Urothelium cell line (cell line): ENCODE measurements around the gene CARD11.
A peak's percentile ranks its signal among the peaks of the same experiment; 100 is the strongest.

Experiments used
- DNase-seq: peaks from one replicate; pipeline ENCODE4 v3.0.0; 2011; ENCODE audit warnings: low spot score, mixed read lengths
- FAIRE-seq: peaks from 2 replicates; lab custom pipeline; 2011; peaks lifted over from hg19 to GRCh38; lab: Jason Lieb, UNC

Gene CARD11

DNA sequence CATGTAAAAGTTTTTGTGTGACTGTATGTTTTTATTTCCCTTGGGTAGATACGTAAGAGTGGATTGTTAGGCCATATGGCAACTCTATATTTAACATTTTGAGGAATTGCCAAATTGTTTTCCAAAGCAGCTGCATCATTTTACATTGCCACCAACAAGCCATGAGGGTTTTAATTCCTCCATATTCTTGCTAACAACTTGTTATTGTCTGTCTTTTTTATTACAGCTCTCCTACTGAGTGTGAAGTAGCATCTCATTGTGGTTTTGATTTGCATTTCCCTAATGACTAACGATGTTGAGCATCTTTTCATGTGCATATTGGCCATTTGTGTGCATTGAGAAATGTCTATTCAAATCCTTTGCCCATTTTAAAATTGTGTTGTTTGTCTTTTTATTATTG lies 94.9 kb downstream of the CARD11 start:
- DNase-seq, result no peak
- FAIRE-seq, result peak; percentile 81

DNA sequence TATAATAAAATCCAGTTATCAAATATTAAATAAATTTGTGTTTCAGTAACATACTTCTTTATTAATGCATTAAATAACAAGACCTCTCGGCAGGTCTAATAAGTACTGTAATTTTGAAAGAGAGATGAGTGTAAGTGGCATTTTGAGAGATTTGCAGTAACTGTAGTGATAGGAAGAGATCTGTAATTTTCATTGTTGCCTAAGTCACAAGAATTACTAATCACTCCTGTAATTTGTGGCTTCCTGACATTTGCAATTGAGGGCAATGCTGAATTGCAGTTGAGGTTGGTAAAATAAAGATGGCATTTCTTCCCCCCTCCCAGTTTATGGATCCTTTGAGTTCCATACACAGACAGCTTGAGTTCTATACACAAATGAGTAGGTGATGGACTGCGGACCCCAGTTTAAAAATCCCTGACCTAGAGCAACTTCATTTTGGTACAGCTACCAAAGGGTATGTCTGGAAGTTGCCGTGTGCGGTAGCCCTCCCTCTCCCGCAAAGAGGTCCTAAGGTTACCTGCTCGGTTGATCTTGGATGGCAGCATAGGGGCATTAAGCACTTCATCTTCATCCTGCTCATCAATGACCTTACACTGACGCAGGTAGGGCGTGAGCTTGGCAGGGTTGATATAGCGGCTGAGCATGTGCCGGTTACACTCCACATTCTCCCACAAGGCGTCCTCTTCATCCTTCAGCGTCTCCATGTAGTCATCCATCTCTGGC lies 96.4 kb downstream of the CARD11 start:
- FAIRE-seq (peak; percentile 92), DNase-seq (no peak)

GRCh38 chr7:2945171-2945570 lies 98.5 kb downstream of the CARD11 start:
- DNase-seq, result no peak
- peak; percentile 17 for FAIRE-seq

GRCh38 chr7:2944739-2945138 lies 98.9 kb downstream of the CARD11 start:
- DNase-seq (no peak), FAIRE-seq (no peak)

GRCh38 chr7:2943851-2944601 lies 99.6 kb downstream of the CARD11 start:
- FAIRE-seq, result peak; percentile 98
- DNase-seq, result no peak

- FAIRE-seq (peak; percentile 68), DNase-seq (no peak)
Measured at GRCh38 chr7:2941216-2941859, 102.3 kb downstream of the CARD11 start.

DNA sequence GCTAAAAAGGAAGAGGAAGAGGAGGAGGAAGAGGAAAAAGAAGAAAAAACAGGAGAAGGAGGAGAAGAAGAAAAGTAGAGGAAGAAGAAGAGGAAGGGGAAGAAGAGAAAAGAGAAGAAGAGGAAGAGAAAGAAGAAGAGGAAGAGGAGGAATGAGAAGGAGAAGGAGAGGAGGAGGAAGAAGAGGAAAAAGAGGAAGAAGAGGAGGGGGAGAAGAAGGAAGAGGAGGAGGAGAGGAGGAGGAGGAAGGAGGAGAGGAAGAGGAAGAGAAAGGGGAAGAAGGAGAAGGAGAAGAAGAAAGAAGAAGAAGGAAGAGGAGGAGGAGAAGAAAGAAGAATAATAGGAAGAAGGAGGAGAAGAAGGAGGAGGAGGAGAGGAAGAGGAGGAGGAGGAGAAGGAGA lies 103.2 kb downstream of the CARD11 start:
- no peak for DNase-seq
- peak; percentile 74 for FAIRE-seq

- FAIRE-seq, result peak; percentile 82
Measured at GRCh38 chr7:2939193-2939885, 104.3 kb downstream of the CARD11 start.

GRCh38 chr7:2938514-2939192 lies 105.0 kb downstream of the CARD11 start:
- no peak for FAIRE-seq

More at GRCh38 chr7:2939193-2939885, 104.3 kb downstream of the CARD11 start:
- no peak for DNase-seq

DNA sequence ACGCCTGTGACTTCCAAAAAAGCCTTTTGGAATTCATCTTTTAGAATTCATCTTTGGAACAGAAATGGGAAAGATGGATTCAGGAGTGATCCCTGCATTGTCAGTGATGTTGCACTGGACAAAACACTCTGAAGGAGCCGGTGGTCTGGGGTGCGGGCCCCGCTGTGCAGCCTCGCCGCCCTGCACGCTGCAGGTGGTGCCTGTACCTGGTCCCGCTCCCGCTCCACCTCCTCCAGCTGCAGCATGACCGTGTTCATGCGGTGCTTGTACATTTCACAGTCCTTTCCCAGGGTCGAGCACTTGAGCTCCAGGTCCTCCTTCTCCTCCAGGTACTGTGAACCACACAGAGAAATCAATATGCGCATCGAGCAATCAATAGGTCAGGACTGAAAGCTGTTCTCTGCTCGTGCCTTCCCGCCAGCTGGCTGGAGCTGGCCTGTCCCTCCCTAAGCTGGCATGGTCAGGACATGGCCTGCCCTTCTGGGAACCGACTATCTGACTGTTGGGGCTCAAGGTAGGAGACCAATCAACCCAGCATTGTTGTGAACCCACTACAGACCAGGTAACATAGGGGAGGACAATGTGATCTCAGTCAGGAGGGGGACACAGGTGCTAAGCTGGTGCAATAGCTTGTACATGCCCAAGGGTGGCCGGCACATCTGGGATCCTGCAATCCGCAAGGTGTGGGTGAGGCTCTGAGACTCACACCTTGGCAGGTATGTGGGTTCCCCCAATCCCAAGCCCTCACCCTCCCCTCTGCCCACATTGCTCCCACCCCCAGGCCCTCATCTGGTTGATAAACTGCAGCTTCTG lies 105.8 kb downstream of the CARD11 start:
- FAIRE-seq (peak; percentile 96), DNase-seq (no peak)

More at GRCh38 chr7:2938514-2939192, 105.0 kb downstream of the CARD11 start:
- DNase-seq, result no peak

GRCh38 chr7:2936891-2937580 lies 106.6 kb downstream of the CARD11 start:
- no peak for DNase-seq
- no peak for FAIRE-seq

DNA sequence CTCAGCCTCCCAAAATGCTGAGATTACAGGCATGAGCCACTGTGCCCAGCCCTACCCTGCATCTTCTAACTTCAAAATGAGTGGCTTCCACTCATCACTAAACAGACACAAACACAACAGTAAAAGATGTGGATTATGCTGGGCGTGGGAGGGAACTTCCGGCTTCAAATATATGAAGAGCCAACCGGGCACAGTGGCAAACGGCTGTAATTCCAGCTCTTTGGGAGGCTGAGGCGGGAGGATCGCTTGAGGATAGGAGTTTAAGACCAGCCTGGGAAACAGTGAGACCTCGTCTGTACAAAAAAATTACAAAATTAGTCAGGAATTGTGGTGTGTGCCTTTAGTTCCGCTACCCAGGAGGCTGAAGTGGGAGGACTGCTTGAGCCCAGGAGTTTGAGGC lies 107.4 kb downstream of the CARD11 start:
- FAIRE-seq, result no peak

DNA sequence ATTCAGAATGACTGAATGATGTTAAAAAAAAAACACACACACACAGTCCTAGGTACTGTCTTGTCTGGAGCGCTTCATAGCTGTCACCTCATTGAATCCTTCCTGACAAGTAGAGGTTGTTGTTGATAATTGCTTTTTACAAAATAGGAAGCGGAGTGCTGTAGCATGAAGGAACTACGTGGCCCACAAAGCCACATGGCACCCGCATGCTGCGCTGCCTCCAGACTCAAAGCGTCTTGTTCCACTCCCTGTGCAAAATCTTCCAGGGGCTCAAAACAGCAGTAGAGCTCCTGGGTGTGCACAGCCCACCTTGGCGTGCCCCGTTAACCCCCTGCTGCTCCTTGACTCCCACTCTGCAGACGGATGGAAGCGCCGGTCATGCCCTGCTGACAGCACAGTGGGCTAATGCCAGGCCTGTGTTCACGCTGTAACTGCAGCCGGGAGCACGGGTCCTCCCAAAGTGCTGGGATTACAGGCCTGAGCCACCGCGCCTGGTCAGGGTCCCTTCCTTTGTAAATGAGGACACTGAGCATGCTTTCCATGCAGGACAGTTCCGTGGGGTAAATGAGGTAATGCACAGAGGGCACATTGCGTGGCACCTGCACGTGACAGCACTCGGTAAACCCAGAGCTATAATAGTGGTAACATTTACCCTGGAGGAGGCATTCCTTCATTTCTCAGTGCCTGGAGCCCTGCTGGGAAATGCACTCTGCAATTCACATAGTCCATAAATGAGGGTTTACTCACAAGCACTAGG lies 108.5 kb downstream of the CARD11 start:
- DNase-seq (no peak), FAIRE-seq (peak; percentile 99)

More for the DNA sequence above, 107.4 kb downstream of the CARD11 start:
- no peak for DNase-seq

DNA sequence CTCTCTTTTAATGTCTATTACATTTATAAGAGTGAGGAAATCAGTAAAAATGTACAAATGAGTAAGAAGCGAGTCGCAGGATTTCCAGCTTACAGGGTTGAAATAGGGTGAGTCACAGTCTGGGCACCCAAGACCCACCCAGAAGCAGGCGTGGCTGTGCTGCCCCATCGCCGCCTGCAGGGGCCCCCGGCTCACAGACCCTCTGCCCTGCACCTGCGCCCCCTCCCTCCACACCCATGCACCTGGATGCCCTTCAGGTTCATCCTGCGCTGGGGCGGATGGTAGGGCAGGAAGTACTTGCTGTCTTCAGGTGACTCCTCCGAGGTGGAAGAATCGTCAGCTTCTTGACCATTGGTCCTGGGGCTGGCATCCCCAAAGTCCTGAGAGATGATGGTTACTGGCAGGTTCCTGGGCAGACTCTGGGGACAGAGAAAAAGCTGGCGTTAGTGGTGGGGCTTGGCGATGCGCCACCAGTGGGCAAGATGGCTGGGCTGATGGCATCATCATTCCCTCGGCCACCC lies 109.4 kb downstream of the CARD11 start:
- DNase-seq (peak; percentile 95), FAIRE-seq (peak; percentile 97)

DNA sequence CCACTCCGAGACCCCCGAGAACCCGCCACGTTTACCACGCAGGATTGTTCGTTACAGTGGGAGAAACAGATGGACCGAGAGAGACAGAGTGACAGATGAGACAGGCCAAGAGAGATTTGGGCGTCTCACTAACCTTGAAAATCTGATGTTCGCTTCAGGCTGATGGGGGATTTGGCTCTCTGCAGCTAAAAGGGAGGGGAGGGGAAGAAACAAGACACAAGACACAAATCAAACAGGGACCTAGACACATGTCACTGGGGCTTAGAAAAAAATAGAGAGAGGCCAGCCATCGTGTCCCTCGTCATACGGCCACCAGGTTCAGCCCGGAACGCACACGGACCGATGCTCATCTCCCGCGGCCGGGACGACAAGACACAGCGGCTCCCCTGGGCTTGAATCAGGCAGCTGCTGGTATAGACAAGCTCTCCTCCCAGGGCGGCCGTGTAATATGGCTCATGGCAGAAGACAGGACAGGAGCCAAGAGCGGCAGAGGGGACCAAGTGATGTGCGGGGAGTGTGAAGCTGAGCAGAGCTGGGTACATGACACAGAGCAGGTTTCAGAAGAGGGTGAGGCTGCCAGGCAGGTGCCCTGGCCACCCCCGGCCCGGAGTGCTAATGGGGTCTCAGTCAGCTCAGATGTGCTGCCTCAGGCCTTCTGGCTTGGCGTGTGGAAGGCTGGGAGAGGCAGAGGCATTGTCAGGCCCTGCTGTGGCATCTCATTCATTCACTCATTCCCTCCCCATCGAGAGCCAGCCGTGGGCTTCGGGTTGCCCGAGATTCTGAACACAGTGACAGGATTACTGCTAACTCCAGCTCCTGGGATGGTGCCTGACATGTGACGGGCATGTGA lies 111.0 kb downstream of the CARD11 start:
- FAIRE-seq, result peak; percentile 95

DNA sequence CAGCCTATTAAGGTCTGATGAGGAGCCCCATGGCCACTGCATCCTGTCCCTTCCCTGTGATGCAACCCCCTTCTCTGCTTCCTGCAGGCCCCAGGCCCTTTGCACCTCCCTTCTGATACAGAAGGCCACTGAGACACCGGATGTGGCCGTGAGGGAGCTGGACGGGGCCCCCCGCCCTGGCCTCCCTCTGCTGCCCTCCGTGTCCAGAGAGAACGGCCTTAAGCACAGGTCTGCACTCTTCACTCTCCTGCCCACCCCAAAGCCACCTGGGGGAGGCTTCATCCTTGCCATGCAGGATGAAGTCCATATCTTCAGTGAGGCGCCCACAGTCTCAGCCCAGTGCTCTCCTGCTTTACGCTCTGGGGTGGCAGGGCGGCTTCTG lies 112.6 kb downstream of the CARD11 start:
- no peak for DNase-seq
- peak; percentile 97 for FAIRE-seq

More for the DNA sequence above, 111.0 kb downstream of the CARD11 start:
- DNase-seq, result no peak
